Astrocyte (in vitro differentiated cells and primary cell): ENCODE measurements around the gene ZNG1A. TPM values are rescaled to one million over a fixed set of nuclear protein-coding genes. Genes with fewer than 3 reads are reported as not detected.
"Not testable (repeated sequence)": the region's sequence is repeated elsewhere in the genome, so short reads cannot be mapped to it uniquely, and the experiment has no call there.

Source experiments
- DNase-seq: peaks from one replicate; pipeline ENCODE4 v3.0.0-alpha.2; 2010; ENCODE audit warnings: low read depth
- FAIRE-seq: peaks from 2 replicates; lab custom pipeline; 2011; peaks lifted over from hg19 to GRCh38; lab: Jason Lieb, UNC
- H2AFZ ChIP-seq: 2 replicates; pipeline ENCODE4 v1.6.0; 2012; ENCODE audit warnings: low read depth, low read length, inconsistent platforms
- H3K27ac ChIP-seq: 2 replicates; pipeline ENCODE4 v1.5.1; 2011; ENCODE audit warnings: low read depth, low read length, inconsistent platforms
- H3K27me3 ChIP-seq: 2 replicates; pipeline ENCODE4 v1.6.0; 2011; ENCODE audit warnings: low read length, inconsistent platforms; ENCODE audit not compliant: insufficient read depth
- H3K36me3 ChIP-seq: 2 replicates; pipeline ENCODE4 v1.5.1; 2011; ENCODE audit warnings: low read length, inconsistent platforms; ENCODE audit not compliant: insufficient read depth
- H3K4me1 ChIP-seq: 2 replicates; pipeline ENCODE4 v1.5.1; 2011; ENCODE audit warnings: low read length, inconsistent platforms; ENCODE audit not compliant: insufficient read depth
- H3K4me2 ChIP-seq: 2 replicates; pipeline ENCODE4 v1.6.0; 2012; ENCODE audit warnings: low read length, inconsistent platforms
- H3K4me3 ChIP-seq: 2 replicates; pipeline ENCODE4 v1.5.1; 2011; ENCODE audit warnings: low read depth, mild to moderate bottlenecking, low read length, inconsistent platforms; ENCODE audit not compliant: insufficient read depth
- H3K79me2 ChIP-seq: 2 replicates; pipeline ENCODE4 v1.6.0; 2012; ENCODE audit warnings: mild to moderate bottlenecking, low read length, inconsistent platforms; ENCODE audit not compliant: insufficient read depth
- H3K9ac ChIP-seq: 2 replicates; pipeline ENCODE4 v1.6.0; 2012; ENCODE audit warnings: mild to moderate bottlenecking, low read length, inconsistent platforms
- H3K9me3 ChIP-seq: 2 replicates; pipeline ENCODE4 v1.5.1; 2012; ENCODE audit warnings: low read depth, mild to moderate bottlenecking, low read length, inconsistent platforms; ENCODE audit not compliant: insufficient read depth
- H4K20me1 ChIP-seq: 2 replicates; pipeline ENCODE4 v1.6.0; 2012; ENCODE audit warnings: low read length, inconsistent platforms; ENCODE audit not compliant: insufficient read depth
- H3K27ac Mint-ChIP-seq: one replicate; pipeline ENCODE4 v1.8.0; 2021; ENCODE audit warnings: mild to moderate bottlenecking, mixed read lengths; ENCODE audit not compliant: unreplicated experiment
- H3K27me3 Mint-ChIP-seq: one replicate; pipeline ENCODE4 v1.8.0; 2021; ENCODE audit warnings: low read depth, mixed read lengths; ENCODE audit not compliant: unreplicated experiment
- H3K36me3 Mint-ChIP-seq: one replicate; pipeline ENCODE4 v1.8.0; 2021; ENCODE audit warnings: low read depth, mixed read lengths; ENCODE audit not compliant: unreplicated experiment
- H3K4me1 Mint-ChIP-seq: one replicate; pipeline ENCODE4 v1.8.0; 2021; ENCODE audit warnings: low read depth, mixed read lengths; ENCODE audit not compliant: unreplicated experiment
- H3K4me3 Mint-ChIP-seq: one replicate; pipeline ENCODE4 v1.8.0; 2021; ENCODE audit warnings: mild to moderate bottlenecking, moderate library complexity, mixed read lengths; ENCODE audit not compliant: unreplicated experiment
- H3K9me3 Mint-ChIP-seq: one replicate; pipeline ENCODE4 v1.8.0; 2021; ENCODE audit warnings: mild to moderate bottlenecking, mixed read lengths; ENCODE audit not compliant: unreplicated experiment
- total RNA-seq: library from RNA; stranded (reverse); gene quantifications from 2 replicates; pipeline ENCODE4 v1.2.1, GENCODE V29; 2021

Gene ZNG1A
- total RNA-seq, 1 donor from 2014 or later, result 49.4 TPM

- H3K4me1 Mint-ChIP-seq, H3K4me3 Mint-ChIP-seq, H3K27me3 Mint-ChIP-seq, H2AFZ ChIP-seq, H3K36me3 ChIP-seq, H3K4me3 ChIP-seq, H3K27ac Mint-ChIP-seq, DNase-seq, H3K4me1 ChIP-seq, H3K9me3 Mint-ChIP-seq, H3K9ac ChIP-seq, FAIRE-seq, H3K79me2 ChIP-seq, H3K27me3 ChIP-seq, H3K36me3 Mint-ChIP-seq, H3K27ac ChIP-seq, H3K4me2 ChIP-seq, H3K9me3 ChIP-seq, H4K20me1 ChIP-seq: not testable (repeated sequence)
These were observed 9.1 kb downstream of the ZNG1A start for GRCh38 chr9:169757-170156.

GRCh38 chr9:159871-160270 is 19.0 kb downstream of the ZNG1A start:
- H3K4me3 ChIP-seq, H3K4me1 Mint-ChIP-seq, DNase-seq, H3K27me3 ChIP-seq, H3K27ac ChIP-seq, H3K27me3 Mint-ChIP-seq, FAIRE-seq, H3K27ac Mint-ChIP-seq, H3K9me3 Mint-ChIP-seq, H3K9me3 ChIP-seq, H3K36me3 Mint-ChIP-seq, H3K4me2 ChIP-seq, H3K4me1 ChIP-seq, H3K36me3 ChIP-seq, H3K4me3 Mint-ChIP-seq, H2AFZ ChIP-seq, H4K20me1 ChIP-seq, H3K79me2 ChIP-seq, H3K9ac ChIP-seq: not testable (repeated sequence)

- H3K4me1 Mint-ChIP-seq, FAIRE-seq, H3K27me3 ChIP-seq, H3K4me2 ChIP-seq, H3K9me3 Mint-ChIP-seq, H3K27me3 Mint-ChIP-seq, H2AFZ ChIP-seq, H3K36me3 ChIP-seq, DNase-seq, H3K9me3 ChIP-seq, H3K27ac ChIP-seq, H3K9ac ChIP-seq, H3K4me3 ChIP-seq, H3K27ac Mint-ChIP-seq, H3K36me3 Mint-ChIP-seq, H3K4me1 ChIP-seq, H3K4me3 Mint-ChIP-seq, H3K79me2 ChIP-seq, H4K20me1 ChIP-seq: not testable (repeated sequence)
These were observed 27.7 kb downstream of the ZNG1A start for GRCh38 chr9:151173-151572.

DNA sequence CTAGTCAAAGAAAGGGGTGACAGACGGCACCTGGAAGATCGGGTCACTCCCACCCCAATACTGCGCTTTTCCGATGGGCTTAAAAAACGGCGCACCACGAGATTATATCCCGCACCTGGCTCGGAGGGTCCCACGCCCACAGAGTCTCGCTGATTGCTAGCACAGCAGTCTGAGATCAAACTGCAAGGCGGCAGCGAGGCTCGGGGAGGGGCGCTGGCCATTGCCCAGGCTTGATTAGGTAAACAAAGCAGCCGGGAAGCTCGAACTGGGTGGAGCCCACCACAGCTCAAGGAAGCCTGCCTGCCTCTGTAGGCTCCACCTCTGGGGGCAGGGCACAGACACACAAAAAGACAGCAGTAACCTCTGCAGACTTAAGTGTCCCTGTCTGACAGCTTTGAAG is 39.0 kb downstream of the ZNG1A start:
- H3K36me3 ChIP-seq, H3K79me2 ChIP-seq, H3K4me1 Mint-ChIP-seq, H3K27ac Mint-ChIP-seq, H3K4me3 Mint-ChIP-seq, DNase-seq, H3K9me3 Mint-ChIP-seq, H3K27ac ChIP-seq, FAIRE-seq, H3K27me3 ChIP-seq, H4K20me1 ChIP-seq, H3K27me3 Mint-ChIP-seq, H2AFZ ChIP-seq, H3K4me1 ChIP-seq, H3K9ac ChIP-seq, H3K4me2 ChIP-seq, H3K4me3 ChIP-seq, H3K36me3 Mint-ChIP-seq, H3K9me3 ChIP-seq: not testable (repeated sequence)

GRCh38 chr9:117995-118467 is 60.8 kb downstream of the ZNG1A start, which contains the start of gene FOXD4:
Gene FOXD4 (minus strand): TSS chr9:118417. CDS start chr9:118119, 298 bp downstream.
- not testable (repeated sequence) for H3K36me3 ChIP-seq, H3K79me2 ChIP-seq, H3K9me3 ChIP-seq, H3K9ac ChIP-seq, H4K20me1 ChIP-seq, H3K4me1 Mint-ChIP-seq, FAIRE-seq, H3K4me2 ChIP-seq, H3K27ac ChIP-seq, H3K4me1 ChIP-seq, H2AFZ ChIP-seq, H3K4me3 ChIP-seq, H3K36me3 Mint-ChIP-seq, H3K4me3 Mint-ChIP-seq, DNase-seq
- H3K27me3 ChIP-seq, result peaks cover 18% of the 10 kb centered on the region
- H3K9me3 Mint-ChIP-seq, result peaks cover 16% of the 10 kb centered on the region
- H3K27me3 Mint-ChIP-seq, result peaks cover 33% of the 10 kb centered on the region
- H3K27ac Mint-ChIP-seq, result peak within 1 kb of the TSS; percentile 78
